Tibial nerve (tissue), 4 donors: ENCODE data around the gene TOMM5.

Experiments used
- CTCF ChIP-seq, 5 experiments: fragments of 200-600 bp in 3 of 5; fragments of 450-650 bp in 2 of 5; sonication (generic) in 3 of 5; IDR thresholded peaks; one replicate each; pipeline ENCODE4 v1.5.1; 2016 to 2019; ENCODE audit warnings: antibody characterized with exemption in 5 of 5, mild to moderate bottlenecking in 3 of 5, moderate library complexity in 2 of 5
- EP300 ChIP-seq, 2 donors: sonication (generic); formaldehyde crosslinking; IDR thresholded peaks; one replicate each; pipeline ENCODE4 v1.6.1; 2017; ENCODE audit warnings: antibody characterized with exemption in 2 of 2, mild to moderate bottlenecking in 1 of 2
- POLR2A ChIP-seq, 2 donors: fragments of 450-650 bp; IDR thresholded peaks; one replicate each; pipeline ENCODE4 v1.6.1; 2017; ENCODE audit warnings: antibody characterized with exemption in 2 of 2, mild to moderate bottlenecking in 2 of 2, moderate library complexity in 2 of 2

- no peak for TF ChIP-seq CTCF (IDR thresholded peaks at IDR 0.05)
- TF ChIP-seq POLR2A (IDR thresholded peaks at IDR 0.05), result no peak
- no peak for TF ChIP-seq EP300 (IDR thresholded peaks at IDR 0.05)
Measured at GRCh38 chr9:37611961-37612360, 19.6 kb upstream of the TOMM5 start.
